ENCODE measurements around the gene SP8. TPM values are rescaled to one million over a fixed set of nuclear protein-coding genes. Genes with fewer than 3 reads are reported as not detected.
A peak's percentile ranks its signal among the peaks of the same experiment; 100 is the strongest.

The SP8 gene
- total RNA-seq, 1 donor from 2014 or later, result 0.70 TPM

GRCh38 chr7:20798694-20799121 is 12.0 kb upstream of the SP8 start:
- Mint-ChIP-seq H3K36me3 (ENCODE audit: low read depth, unreplicated experiment) (no peaks in the 10 kb centered on the region), H3K9me3 (ENCODE audit: unreplicated experiment) (no peaks in the 10 kb centered on the region), H3K27me3 (ENCODE audit: low read depth, unreplicated experiment) (peaks cover 53% of the 10 kb centered on the region), H3K27ac (ENCODE audit: unreplicated experiment) (peak overlapping the region; percentile 34), H3K4me3 (ENCODE audit: unreplicated experiment) (peak overlapping the region; percentile 80), H3K4me1 (ENCODE audit: low read depth, unreplicated experiment) (no peaks in the 10 kb centered on the region)
- H3K27me3 ChIP-seq (ENCODE audit: insufficient read depth, low read length), result peaks cover 48% of the 10 kb centered on the region
- H3K4me3 ChIP-seq (ENCODE audit: insufficient read depth, low read depth, low read length), result peak overlapping the region; percentile 17
- H3K27ac ChIP-seq (ENCODE audit: low read depth, low read length), result no peak overlapping the region
- peaks cover 7% of the 10 kb centered on the region for H3K4me1 ChIP-seq (ENCODE audit: insufficient read depth, low read length)
- H2AFZ ChIP-seq (ENCODE audit: low read depth, low read length), result no peak overlapping the region
- TF ChIP-seq CTCF (IDR thresholded peaks at IDR 0.05; ENCODE audit: insufficient read depth, low read depth, low read length) (no peak), EZH2 (IDR thresholded peaks at IDR 0.05; ENCODE audit: insufficient read depth, low read length) (peak; percentile 60)
- H3K9me3 ChIP-seq (ENCODE audit: insufficient read depth, low read depth, low read length), result peaks cover 7% of the 10 kb centered on the region
- no peaks in the 10 kb centered on the region for H3K36me3 ChIP-seq (ENCODE audit: insufficient read depth, low read length)
- H3K79me2 ChIP-seq (ENCODE audit: insufficient read depth, low read length), result no peaks in the 10 kb centered on the region
- no peak for FAIRE-seq
- peak overlapping the region; percentile 91 for H3K4me2 ChIP-seq (ENCODE audit: low read length)
- H3K9ac ChIP-seq (ENCODE audit: low read length), result no peak overlapping the region
- no peak for DNase-seq (ENCODE audit: low read depth)
- H4K20me1 ChIP-seq (ENCODE audit: insufficient read depth, low read length), result no peaks in the 10 kb centered on the region

- Histone ChIP-seq H3K27me3 (ENCODE audit: insufficient read depth, low read length) (peaks cover 53% of the 10 kb centered on the region), H3K36me3 (ENCODE audit: insufficient read depth, low read length) (no peaks in the 10 kb centered on the region), H3K4me3 (ENCODE audit: insufficient read depth, low read depth, low read length) (peak overlapping the region; percentile 61), H3K27ac (ENCODE audit: low read depth, low read length) (no peak overlapping the region), H3K4me1 (ENCODE audit: insufficient read depth, low read length) (peaks cover 7% of the 10 kb centered on the region), H3K79me2 (ENCODE audit: insufficient read depth, low read length) (no peaks in the 10 kb centered on the region), H3K9ac (ENCODE audit: low read length) (peak overlapping the region; percentile 61), H4K20me1 (ENCODE audit: insufficient read depth, low read length) (no peaks in the 10 kb centered on the region), H2AFZ (ENCODE audit: low read depth, low read length) (peak overlapping the region; percentile 75), H3K4me2 (ENCODE audit: low read length) (peak overlapping the region; percentile 91), H3K9me3 (ENCODE audit: insufficient read depth, low read depth, low read length) (peaks cover 7% of the 10 kb centered on the region)
- H3K36me3 Mint-ChIP-seq (ENCODE audit: low read depth, unreplicated experiment), result peaks cover under 1% of the 10 kb centered on the region
- peaks cover 1% of the 10 kb centered on the region for H3K4me1 Mint-ChIP-seq (ENCODE audit: low read depth, unreplicated experiment)
- TF ChIP-seq CTCF (IDR thresholded peaks at IDR 0.05; ENCODE audit: insufficient read depth, low read depth, low read length) (no peak), EZH2 (IDR thresholded peaks at IDR 0.05; ENCODE audit: insufficient read depth, low read length) (no peak)
- DNase-seq (ENCODE audit: low read depth) (no peak), FAIRE-seq (no peak)
- H3K27ac Mint-ChIP-seq (ENCODE audit: unreplicated experiment), result no peak overlapping the region
- H3K9me3 Mint-ChIP-seq (ENCODE audit: unreplicated experiment), result no peaks in the 10 kb centered on the region
- H3K27me3 Mint-ChIP-seq (ENCODE audit: low read depth, unreplicated experiment), result peaks cover 58% of the 10 kb centered on the region
- H3K4me3 Mint-ChIP-seq (ENCODE audit: unreplicated experiment), result peak overlapping the region; percentile 80
Observed at GRCh38 chr7:20798081-20798693, 11.5 kb upstream of the SP8 start.

GRCh38 chr7:20797462-20798080 is 10.9 kb upstream of the SP8 start:
- Mint-ChIP-seq H3K27ac (ENCODE audit: unreplicated experiment) (peak overlapping the region; percentile 53), H3K36me3 (ENCODE audit: low read depth, unreplicated experiment) (peaks cover 2% of the 10 kb centered on the region), H3K4me1 (ENCODE audit: low read depth, unreplicated experiment) (peaks cover 1% of the 10 kb centered on the region), H3K9me3 (ENCODE audit: unreplicated experiment) (no peaks in the 10 kb centered on the region), H3K4me3 (ENCODE audit: unreplicated experiment) (peak overlapping the region; percentile 92), H3K27me3 (ENCODE audit: low read depth, unreplicated experiment) (peaks cover 63% of the 10 kb centered on the region)
- H3K9ac ChIP-seq (ENCODE audit: low read length), result peak overlapping the region; percentile 61
- H3K27me3 ChIP-seq (ENCODE audit: insufficient read depth, low read length), result peaks cover 59% of the 10 kb centered on the region
- no peaks in the 10 kb centered on the region for H3K36me3 ChIP-seq (ENCODE audit: insufficient read depth, low read length)
- peak overlapping the region; percentile 91 for H3K4me2 ChIP-seq (ENCODE audit: low read length)
- DNase-seq (ENCODE audit: low read depth), result no peak
- peak overlapping the region; percentile 61 for H3K4me3 ChIP-seq (ENCODE audit: insufficient read depth, low read depth, low read length)
- peaks cover 7% of the 10 kb centered on the region for H3K4me1 ChIP-seq (ENCODE audit: insufficient read depth, low read length)
- H3K79me2 ChIP-seq (ENCODE audit: insufficient read depth, low read length), result no peaks in the 10 kb centered on the region
- FAIRE-seq, result no peak
- no peaks in the 10 kb centered on the region for H4K20me1 ChIP-seq (ENCODE audit: insufficient read depth, low read length)
- peaks cover 7% of the 10 kb centered on the region for H3K9me3 ChIP-seq (ENCODE audit: insufficient read depth, low read depth, low read length)
- H2AFZ ChIP-seq (ENCODE audit: low read depth, low read length), result peak overlapping the region; percentile 91
- H3K27ac ChIP-seq (ENCODE audit: low read depth, low read length), result no peak overlapping the region
- TF ChIP-seq CTCF (IDR thresholded peaks at IDR 0.05; ENCODE audit: insufficient read depth, low read depth, low read length) (no peak), EZH2 (IDR thresholded peaks at IDR 0.05; ENCODE audit: insufficient read depth, low read length) (peak; percentile 37)

All from astrocyte (in vitro differentiated cells and primary cell).